Effector memory CD8-positive, alpha-beta T cell (primary cell): ENCODE measurements around the gene SLC5A9.

Experiments used
- ATAC-seq: fragments of 150-1000 bp; cut with Tn5 transposase; replicated peaks from 2 replicates; pipeline ENCODE4 v1.10.0; 2021; ENCODE audit warnings: mild to moderate bottlenecking, moderate library complexity
- DNase-seq, 3 experiments: peaks; one replicate each; pipeline ENCODE4 v3.0.0; 2021
- H3K27ac Mint-ChIP-seq, 2 donors: one replicate each; pipeline ENCODE4 v1.8.0; 2022; ENCODE audit warnings: mild to moderate bottlenecking in 2 of 2, mixed read lengths in 2 of 2, moderate library complexity in 2 of 2
- H3K27me3 Mint-ChIP-seq, 2 donors: one replicate each; pipeline ENCODE4 v1.8.0; 2022; ENCODE audit warnings: mixed read lengths in 2 of 2
- H3K36me3 Mint-ChIP-seq: one replicate; pipeline ENCODE4 v1.8.0; 2022; ENCODE audit warnings: mild to moderate bottlenecking, moderate library complexity, mixed read lengths; ENCODE audit not compliant: insufficient read depth
- H3K4me1 Mint-ChIP-seq, 2 donors: one replicate each; pipeline ENCODE4 v1.8.0; 2022; ENCODE audit warnings: low read depth in 2 of 2, mixed read lengths in 2 of 2
- H3K4me3 Mint-ChIP-seq, 2 donors: one replicate each; pipeline ENCODE4 v1.8.0; 2022; ENCODE audit warnings: mild to moderate bottlenecking in 2 of 2, mixed read lengths in 2 of 2, moderate library complexity in 2 of 2
- H3K9me3 Mint-ChIP-seq, 2 donors: one replicate each; pipeline ENCODE4 v1.8.0; 2022; ENCODE audit warnings: mixed read lengths in 2 of 2

Gene SLC5A9

GRCh38 chr1:48233666-48234485 is 11.4 kb downstream of the SLC5A9 start:
- Mint-ChIP-seq H3K27ac (peak overlapping the region in 1 of 2 donors; percentile 1), H3K4me1 (no peaks in the 10 kb centered on the region), H3K36me3 (no peaks in the 10 kb centered on the region), H3K9me3 (no peaks in the 10 kb centered on the region), H3K4me3 (no peak overlapping the region), H3K27me3 (no peaks in the 10 kb centered on the region)
- ATAC-seq (no peak), DNase-seq (no peak)

- no peaks in the 10 kb centered on the region for H3K9me3 Mint-ChIP-seq
- H3K27ac Mint-ChIP-seq = no peak overlapping the region
- H3K36me3 Mint-ChIP-seq = no peaks in the 10 kb centered on the region
- H3K4me1 Mint-ChIP-seq = no peaks in the 10 kb centered on the region
- H3K4me3 Mint-ChIP-seq = no peak overlapping the region
- H3K27me3 Mint-ChIP-seq = no peaks in the 10 kb centered on the region
- no peak for ATAC-seq
- no peak for DNase-seq
Measured at GRCh38 chr1:48235652-48236051, 13.1 kb downstream of the SLC5A9 start.

- Mint-ChIP-seq H3K4me1 (no peaks in the 10 kb centered on the region), H3K4me3 (no peak overlapping the region), H3K9me3 (no peaks in the 10 kb centered on the region), H3K36me3 (no peaks in the 10 kb centered on the region), H3K27me3 (no peaks in the 10 kb centered on the region), H3K27ac (no peak overlapping the region)
- peak in 1 of 3 experiments; percentile 10 for DNase-seq
- peak; percentile 36 for ATAC-seq
Measured at GRCh38 chr1:48236716-48237470, 14.4 kb downstream of the SLC5A9 start.

- DNase-seq = no peak
- H3K27ac Mint-ChIP-seq = no peak overlapping the region
Measured at GRCh38 chr1:48242141-48242736, 19.7 kb downstream of the SLC5A9 start.

GRCh38 chr1:48245106-48245505 is 22.6 kb downstream of the SLC5A9 start:
- DNase-seq (no peak), ATAC-seq (no peak)
- no peak overlapping the region for H3K27ac Mint-ChIP-seq
- peaks cover 2% of the 10 kb centered on the region for H3K36me3 Mint-ChIP-seq
- no peak overlapping the region for H3K4me3 Mint-ChIP-seq
- H3K9me3 Mint-ChIP-seq = no peaks in the 10 kb centered on the region
- peaks cover 9 to 27% of the 10 kb centered on the region in 2 donors for H3K27me3 Mint-ChIP-seq
- no peaks in the 10 kb centered on the region for H3K4me1 Mint-ChIP-seq

More at GRCh38 chr1:48242141-48242736, 19.7 kb downstream of the SLC5A9 start:
- Mint-ChIP-seq H3K4me1 (no peaks in the 10 kb centered on the region), H3K9me3 (no peaks in the 10 kb centered on the region), H3K4me3 (no peak overlapping the region), H3K27me3 (no peaks in the 10 kb centered on the region), H3K36me3 (peaks cover 2% of the 10 kb centered on the region)
- ATAC-seq = no peak

- no peak overlapping the region for H3K27ac Mint-ChIP-seq
- peaks cover 2% of the 10 kb centered on the region for H3K36me3 Mint-ChIP-seq
- no peaks in the 10 kb centered on the region for H3K9me3 Mint-ChIP-seq
- H3K4me3 Mint-ChIP-seq = no peak overlapping the region
- no peak for ATAC-seq
- no peak for DNase-seq
- H3K4me1 Mint-ChIP-seq = no peaks in the 10 kb centered on the region
- H3K27me3 Mint-ChIP-seq = peaks cover 9 to 27% of the 10 kb centered on the region in 2 donors
Measured at GRCh38 chr1:48246727-48247126, 24.2 kb downstream of the SLC5A9 start.

- Mint-ChIP-seq H3K27ac (no peak overlapping the region), H3K9me3 (no peaks in the 10 kb centered on the region), H3K36me3 (peaks cover 2% of the 10 kb centered on the region), H3K27me3 (peaks cover 10 to 27% of the 10 kb centered on the region in 2 donors), H3K4me1 (no peaks in the 10 kb centered on the region), H3K4me3 (no peak overlapping the region)
- DNase-seq (no peak), ATAC-seq (no peak)
Measured at GRCh38 chr1:48248356-48248755, 25.8 kb downstream of the SLC5A9 start.

- Mint-ChIP-seq H3K4me1 (no peaks in the 10 kb centered on the region), H3K36me3 (peaks cover 2% of the 10 kb centered on the region), H3K9me3 (no peaks in the 10 kb centered on the region), H3K27ac (no peak overlapping the region), H3K4me3 (no peak overlapping the region), H3K27me3 (peaks cover 14 to 27% of the 10 kb centered on the region in 2 donors)
- no peak for DNase-seq
- no peak for ATAC-seq
Measured at GRCh38 chr1:48249868-48250267, 27.4 kb downstream of the SLC5A9 start.

GRCh38 chr1:48250572-48250971 is 28.1 kb downstream of the SLC5A9 start:
- DNase-seq (no peak), ATAC-seq (no peak)
- Mint-ChIP-seq H3K4me1 (no peaks in the 10 kb centered on the region), H3K27me3 (peaks cover 14 to 27% of the 10 kb centered on the region in 2 donors), H3K9me3 (no peaks in the 10 kb centered on the region), H3K4me3 (no peak overlapping the region), H3K36me3 (peaks cover 2% of the 10 kb centered on the region), H3K27ac (no peak overlapping the region)

GRCh38 chr1:48251323-48251722 is 28.8 kb downstream of the SLC5A9 start:
- ATAC-seq = no peak
- H3K4me1 Mint-ChIP-seq = no peaks in the 10 kb centered on the region
- H3K36me3 Mint-ChIP-seq = peaks cover 2% of the 10 kb centered on the region
- no peak for DNase-seq
- H3K9me3 Mint-ChIP-seq = no peaks in the 10 kb centered on the region
- peaks cover 14 to 27% of the 10 kb centered on the region in 2 donors for H3K27me3 Mint-ChIP-seq
- no peak overlapping the region for H3K4me3 Mint-ChIP-seq
- no peak overlapping the region for H3K27ac Mint-ChIP-seq

GRCh38 chr1:48251821-48252220 is 29.3 kb downstream of the SLC5A9 start:
- Mint-ChIP-seq H3K4me1 (no peaks in the 10 kb centered on the region), H3K9me3 (no peaks in the 10 kb centered on the region), H3K27me3 (peaks cover 14 to 27% of the 10 kb centered on the region in 2 donors), H3K4me3 (no peak overlapping the region), H3K27ac (no peak overlapping the region), H3K36me3 (peaks cover 2% of the 10 kb centered on the region)
- ATAC-seq = no peak
- no peak for DNase-seq

- ATAC-seq (no peak), DNase-seq (no peak)
- Mint-ChIP-seq H3K27me3 (peaks cover 7 to 11% of the 10 kb centered on the region in 2 donors), H3K36me3 (no peaks in the 10 kb centered on the region), H3K27ac (no peak overlapping the region), H3K9me3 (no peaks in the 10 kb centered on the region), H3K4me3 (no peak overlapping the region), H3K4me1 (no peaks in the 10 kb centered on the region)
Measured at GRCh38 chr1:48254254-48254653, 31.7 kb downstream of the SLC5A9 start.

GRCh38 chr1:48258106-48258505 is 35.6 kb downstream of the SLC5A9 start:
- no peak overlapping the region for H3K27ac Mint-ChIP-seq
- DNase-seq (no peak), ATAC-seq (no peak)
- peaks cover 6 to 17% of the 10 kb centered on the region in 2 donors for H3K27me3 Mint-ChIP-seq
- no peaks in the 10 kb centered on the region for H3K9me3 Mint-ChIP-seq
- no peaks in the 10 kb centered on the region for H3K36me3 Mint-ChIP-seq
- H3K4me3 Mint-ChIP-seq = no peak overlapping the region
- no peaks in the 10 kb centered on the region for H3K4me1 Mint-ChIP-seq
